IMR-90 (cell line): Measurements from ENCODE around the gene ZNF579. TPM values are rescaled to one million over a fixed set of nuclear protein-coding genes. Genes with fewer than 3 reads are reported as not detected.
"Not testable (repeated sequence)": the region's sequence is repeated elsewhere in the genome, so short reads cannot be mapped to it uniquely, and the experiment has no call there.

Experiments used
- ATAC-seq: fragments of 200-7000 bp; cut with Tn5 transposase; 2 replicates; pipeline ENCODE4 v1.9.1; 2020; ENCODE audit warnings: low read depth, mild to moderate bottlenecking, moderate library complexity
- BruUV-seq: library from RNA; stranded (reverse); fragments of 400-500 nt; replicated peaks from 2 replicates; lab custom pipeline; 2021; lab: Mats Ljungman, UMichigan
- CTCF ChIA-PET: fragments of 300-600 bp; formaldehyde crosslinking; extraction: SDS; loops from one replicate; lab custom pipeline; 2021; ENCODE audit warnings: antibody characterized with exemption; lab: Yijun Ruan, JAX
- POLR2A ChIA-PET: fragments of 300-600 bp; sonication (Branson Sonifier 250); formaldehyde crosslinking; loops from one replicate; lab custom pipeline; 2022; ENCODE audit warnings: antibody characterized with exemption; ENCODE audit not compliant: unreplicated experiment; lab: Charles Lee
- DNase-seq: peaks from one replicate; pipeline ENCODE4 v3.0.0; 2013
- H2AFZ ChIP-seq: replicated peaks from 2 replicates; pipeline ENCODE3; 2013; ENCODE audit warnings: low read length, mild to moderate bottlenecking; ENCODE audit not compliant: poor library complexity
- H2AK5ac ChIP-seq: 2 replicates; pipeline ENCODE4 v1.6.1; 2013; ENCODE audit warnings: low read depth, low read length, inconsistent platforms
- H2AK9ac ChIP-seq: replicated peaks from 2 replicates; pipeline ENCODE3; 2013; ENCODE audit warnings: mild to moderate bottlenecking, low read depth, low read length, moderate library complexity; ENCODE audit not compliant: poor library complexity
- H2BK120ac ChIP-seq: 2 replicates; pipeline ENCODE4 v1.6.1; 2013; ENCODE audit warnings: low read depth, low read length, inconsistent platforms
- H2BK15ac ChIP-seq: 3 replicates; pipeline ENCODE4 v1.6.1; 2013; ENCODE audit warnings: low read depth, low read length, inconsistent platforms
- H2BK20ac ChIP-seq: 2 replicates; pipeline ENCODE4 v1.6.1; 2013; ENCODE audit warnings: low read depth, mild to moderate bottlenecking, inconsistent platforms, low read length, moderate library complexity
- H2BK5ac ChIP-seq: 2 replicates; pipeline ENCODE4 v1.6.1; 2013; ENCODE audit warnings: mild to moderate bottlenecking, low read depth, low read length, inconsistent platforms; ENCODE audit not compliant: poor library complexity, severe bottlenecking
- H3K14ac ChIP-seq: replicated peaks from 2 replicates; pipeline ENCODE4 v1.6.1; 2013; ENCODE audit warnings: low read depth, low read length, inconsistent platforms
- H3K18ac ChIP-seq: 2 replicates; pipeline ENCODE4 v1.6.1; 2013; ENCODE audit warnings: low read depth, low read length, control low read depth
- H3K23ac ChIP-seq: 2 replicates; pipeline ENCODE4 v1.6.1; 2013; ENCODE audit warnings: low read depth, low read length, inconsistent platforms
- H3K27ac ChIP-seq: 2 replicates; pipeline ENCODE4 v1.5.1; 2013; ENCODE audit warnings: mild to moderate bottlenecking, control low read depth, low read length; ENCODE audit not compliant: insufficient read depth
- H3K27me3 ChIP-seq: 2 replicates; pipeline ENCODE4 v1.6.1; 2013; ENCODE audit warnings: low read length; ENCODE audit not compliant: control insufficient read depth, insufficient read depth
- H3K36me3 ChIP-seq: 2 replicates; pipeline ENCODE4 v1.6.1; 2013; ENCODE audit warnings: low read length, mixed read lengths; ENCODE audit not compliant: control insufficient read depth, insufficient read depth
- H3K4ac ChIP-seq: 2 replicates; pipeline ENCODE4 v1.6.1; 2013; ENCODE audit warnings: low read depth, low read length, inconsistent platforms
- H3K4me1 ChIP-seq: 2 replicates; pipeline ENCODE4 v1.6.1; 2013; ENCODE audit warnings: low read length, mixed read lengths; ENCODE audit not compliant: control insufficient read depth, insufficient read depth
- H3K4me2 ChIP-seq: 2 replicates; pipeline ENCODE4 v1.6.1; 2013; ENCODE audit warnings: low read depth, mild to moderate bottlenecking, control low read depth, low read length, moderate library complexity
- H3K4me3 ChIP-seq: 2 replicates; pipeline ENCODE4 v1.5.1; 2013; ENCODE audit warnings: low read depth, mild to moderate bottlenecking, control low read depth, low read length, moderate library complexity; ENCODE audit not compliant: insufficient read depth
- H3K56ac ChIP-seq: 2 replicates; pipeline ENCODE4 v1.6.1; 2013; ENCODE audit warnings: low read length, inconsistent platforms; ENCODE audit not compliant: insufficient read depth; ENCODE audit errors: extremely low read depth
- H3K79me1 ChIP-seq, 2 experiments: 2 replicates each; pipeline ENCODE4 v1.6.1; 2013; ENCODE audit warnings: low read length in 2 of 2, inconsistent platforms in 1 of 2, low read depth in 1 of 2
- H3K9ac ChIP-seq: 2 replicates; pipeline ENCODE4 v1.6.1; 2013; ENCODE audit warnings: low read depth, low read length, control low read depth
- H3K9me1 ChIP-seq: 2 replicates; pipeline ENCODE4 v1.6.1; 2013; ENCODE audit warnings: low read length, inconsistent platforms; ENCODE audit not compliant: insufficient read depth
- H3K9me3 ChIP-seq: 2 replicates; pipeline ENCODE4 v1.6.1; 2013; ENCODE audit warnings: low read length; ENCODE audit not compliant: control insufficient read depth, insufficient read depth
- H4K20me1 ChIP-seq: 2 replicates; pipeline ENCODE4 v1.6.1; 2013; ENCODE audit warnings: low read length, inconsistent platforms; ENCODE audit not compliant: insufficient read depth
- H4K5ac ChIP-seq: 2 replicates; pipeline ENCODE4 v1.6.1; 2013; ENCODE audit warnings: mild to moderate bottlenecking, low read depth, low read length, control low read depth
- H4K8ac ChIP-seq, 2 experiments: 2 replicates each; pipeline ENCODE4 v1.6.1; 2013; ENCODE audit warnings: low read depth in 2 of 2, low read length in 2 of 2, control low read depth in 1 of 2, inconsistent platforms in 1 of 2
- H4K91ac ChIP-seq: 2 replicates; pipeline ENCODE4 v1.6.1; 2013; ENCODE audit warnings: low read depth, low read length, inconsistent platforms; ENCODE audit not compliant: insufficient read depth
- WGBS, 2 experiments: methylation state at CpG; one replicate each; pipeline versions ENCODE4 v1.1.5 to v1.1.7; 2013; ENCODE audit warnings: missing lambda C conversion rate in 2 of 2; ENCODE audit not compliant: insufficient read length in 1 of 2; ENCODE audit errors: extremely low coverage in 2 of 2; 5-methylcytosine and 5-hydroxymethylcytosine counted together
- dilution Hi-C: fragments of 300-500 bp; cut with HindIII; formaldehyde crosslinking; loops from one replicate; pipeline ENCODE4 v1.14.3; 2018; ENCODE audit warnings: low sequenced_read_pairs; ENCODE audit not compliant: unreplicated experiment
- in situ Hi-C: fragments of 300-500 bp; cut with MboI; formaldehyde crosslinking; loops from 3 replicates; pipeline ENCODE4 v1.14.3; 2019; ENCODE audit warnings: low sequenced_read_pairs, inconsistent platforms, mixed read lengths
- intact Hi-C: fragments of 100-400 bp; cut with micrococcal nuclease; formaldehyde crosslinking; loops from 2 replicates; pipeline ENCODE4 v1.10.0; 2022
- polyA plus RNA-seq, 3 experiments: library from polyadenylated mRNA; depleted of rRNA; stranded (reverse); fragments of >200 nt; gene quantifications; 2 replicates each; pipeline ENCODE4 v1.2.3, GENCODE V29; 2012; ENCODE audit warnings: low replicate concordance in 1 of 3
- total RNA-seq: library from RNA; depleted of rRNA; stranded (reverse); fragments of >200 nt; gene quantifications from 2 replicates; pipeline ENCODE4 v1.2.3, GENCODE V29; 2012

Gene ZNF579
- total and polyA plus RNA-seq, 2 of the 4 experiments (the other 2 are of a cell fraction): 0.54 to 9.0 TPM

DNA sequence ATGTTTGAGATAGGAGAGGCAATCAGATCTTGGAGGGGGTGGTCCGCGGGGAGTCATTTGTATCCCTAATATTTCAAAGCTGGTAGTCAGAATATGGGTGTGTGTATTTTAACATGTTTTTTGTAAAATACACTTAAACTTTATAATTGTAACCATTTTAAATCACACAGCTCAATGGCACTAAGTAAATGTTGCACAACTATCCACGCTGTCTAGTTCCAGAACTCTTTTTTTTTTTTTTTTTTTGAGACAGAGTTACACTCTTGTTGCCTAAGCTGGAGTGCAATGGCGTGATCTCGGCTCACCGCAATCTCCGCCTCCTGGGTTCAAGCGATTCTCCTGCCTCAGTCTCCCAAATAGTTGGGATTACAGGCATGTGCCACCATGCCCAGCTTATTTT lies 3.2 kb upstream of the ZNF579 start:
- H3K27me3 ChIP-seq, H4K5ac ChIP-seq, H3K4me3 ChIP-seq, H3K36me3 ChIP-seq, H2BK15ac ChIP-seq, in situ Hi-C loops, CTCF ChIA-PET, H2AK9ac ChIP-seq, intact Hi-C loops, H2BK20ac ChIP-seq, H4K8ac ChIP-seq, H2BK5ac ChIP-seq, dilution Hi-C loops, H3K9ac ChIP-seq, H2AFZ ChIP-seq, BruUV-seq, H3K27ac ChIP-seq, H3K14ac ChIP-seq, H3K56ac ChIP-seq, H3K9me3 ChIP-seq, H3K18ac ChIP-seq, H4K91ac ChIP-seq, H3K4ac ChIP-seq, H2BK120ac ChIP-seq, H4K20me1 ChIP-seq, H3K4me2 ChIP-seq, DNase-seq, ATAC-seq, H2AK5ac ChIP-seq, H3K23ac ChIP-seq: not testable (repeated sequence)
- no CpG with 5 or more reads among the region's 8 CpGs for WGBS, 2 experiments
- H3K9me1 ChIP-seq: peaks cover 10% of the 10 kb centered on the region
- peaks cover 14% of the 10 kb centered on the region for H3K4me1 ChIP-seq
- peaks cover 4 to 17% of the 10 kb centered on the region in 2 experiments; a peak in 3 of 4 replicates for H3K79me1 ChIP-seq
- POLR2A ChIA-PET: interaction anchor here (0.6 kb wide), 1 partner anchor 58 kb away, joined by 5 read pairs; no protein-coding TSS in a partner anchor

DNA sequence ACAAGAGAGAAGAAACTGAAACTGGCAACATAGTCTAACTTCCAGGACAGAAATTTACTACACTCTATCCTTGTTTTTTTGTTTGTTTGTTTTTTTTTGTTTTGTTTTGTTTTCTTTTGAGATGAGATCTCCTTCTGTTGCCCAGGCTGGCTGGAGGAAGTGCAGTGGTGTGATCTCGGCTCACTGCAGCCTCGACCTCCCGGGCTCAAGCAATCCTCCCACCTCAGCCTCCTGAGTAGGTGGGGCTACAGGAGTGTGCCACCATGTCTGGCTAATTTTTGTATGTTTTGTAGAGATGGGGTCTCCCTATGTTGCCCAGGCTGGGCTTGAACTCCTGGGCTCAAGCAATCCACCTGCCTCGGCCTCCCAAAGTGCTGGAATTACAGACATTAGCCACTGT lies 1.6 kb upstream of the ZNF579 start:
- CTCF ChIA-PET, H3K27ac ChIP-seq, intact Hi-C loops, H2AFZ ChIP-seq, H2BK5ac ChIP-seq, DNase-seq, dilution Hi-C loops, H4K20me1 ChIP-seq, H3K4ac ChIP-seq, H2BK20ac ChIP-seq, H4K5ac ChIP-seq, BruUV-seq, H3K4me3 ChIP-seq, H3K56ac ChIP-seq, H3K27me3 ChIP-seq, H3K18ac ChIP-seq, H4K91ac ChIP-seq, H3K9ac ChIP-seq, in situ Hi-C loops, H2BK15ac ChIP-seq, H2AK9ac ChIP-seq, H3K14ac ChIP-seq, H2BK120ac ChIP-seq, H3K36me3 ChIP-seq, H3K9me3 ChIP-seq, H3K23ac ChIP-seq, ATAC-seq, H2AK5ac ChIP-seq, H4K8ac ChIP-seq: not testable (repeated sequence)
- POLR2A ChIA-PET: interaction anchor here (1.2 kb wide), 1 partner anchor 17 kb away, joined by 3 read pairs; the partner anchor contains the start of gene FIZ1
- peaks cover 14% of the 10 kb centered on the region for H3K4me1 ChIP-seq
- peaks cover 10% of the 10 kb centered on the region for H3K9me1 ChIP-seq
- no CpG with 5 or more reads among the region's 4 CpGs for WGBS, 2 experiments
- peaks cover 4 to 20% of the 10 kb centered on the region in 2 experiments; a peak in 3 of 4 replicates for H3K79me1 ChIP-seq
- H3K4me2 ChIP-seq: peak overlapping the region; percentile 55; the same call in 1 of the 2 replicates
